Vagina (tissue), 2 donors: Measurements from ENCODE around the gene HRH1.

ENCODE experiments used
- POLR2A ChIP-seq, 2 donors: fragments of 450-650 bp; IDR thresholded peaks; one replicate each; pipeline ENCODE4 v1.6.1; 2017; ENCODE audit warnings: antibody characterized with exemption in 2 of 2, mild to moderate bottlenecking in 2 of 2, moderate library complexity in 2 of 2
- POLR2AphosphoS5 ChIP-seq, 2 donors: sonication (generic); formaldehyde crosslinking; IDR thresholded peaks; one replicate each; pipeline ENCODE4 v1.9.0; 2017; ENCODE audit warnings: antibody characterized with exemption in 2 of 2, mild to moderate bottlenecking in 2 of 2, low read depth in 1 of 2; ENCODE audit not compliant: insufficient read depth in 1 of 2
- TF ChIP-seq, protein P1 (sequence below), 3 experiments: fragments of 450-650 bp in 2 of 3; fragments of 200-600 bp in 1 of 3; sonication (generic) in 1 of 3; IDR thresholded peaks; one replicate each; pipeline ENCODE4 v1.5.1; 2017 to 2019; ENCODE audit warnings: antibody characterized with exemption in 3 of 3, mild to moderate bottlenecking in 2 of 3, moderate library complexity in 2 of 3

DNA sequence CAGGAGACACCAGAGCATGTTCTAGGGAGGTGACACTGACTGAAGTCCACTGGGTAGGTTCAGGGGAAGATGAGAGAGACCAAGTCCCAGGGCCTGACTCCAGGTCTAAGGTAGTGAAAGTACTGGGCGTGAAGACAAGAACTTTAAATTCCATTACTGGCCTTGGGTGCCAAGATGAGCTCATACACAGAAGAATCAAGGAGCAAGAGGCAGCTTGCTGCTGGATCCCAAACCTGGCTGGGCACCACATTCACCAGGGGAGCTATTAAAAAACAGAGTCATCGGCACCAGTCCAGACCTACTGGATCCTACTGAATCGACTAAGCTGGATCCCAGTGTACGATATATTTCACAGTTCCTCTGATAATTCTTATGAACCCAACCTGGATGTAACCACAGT lies 75.8 kb downstream of the HRH1 start:
- TF ChIP-seq POLR2A (IDR thresholded peaks at IDR 0.05), result no peak
- TF ChIP-seq, protein P1, sequence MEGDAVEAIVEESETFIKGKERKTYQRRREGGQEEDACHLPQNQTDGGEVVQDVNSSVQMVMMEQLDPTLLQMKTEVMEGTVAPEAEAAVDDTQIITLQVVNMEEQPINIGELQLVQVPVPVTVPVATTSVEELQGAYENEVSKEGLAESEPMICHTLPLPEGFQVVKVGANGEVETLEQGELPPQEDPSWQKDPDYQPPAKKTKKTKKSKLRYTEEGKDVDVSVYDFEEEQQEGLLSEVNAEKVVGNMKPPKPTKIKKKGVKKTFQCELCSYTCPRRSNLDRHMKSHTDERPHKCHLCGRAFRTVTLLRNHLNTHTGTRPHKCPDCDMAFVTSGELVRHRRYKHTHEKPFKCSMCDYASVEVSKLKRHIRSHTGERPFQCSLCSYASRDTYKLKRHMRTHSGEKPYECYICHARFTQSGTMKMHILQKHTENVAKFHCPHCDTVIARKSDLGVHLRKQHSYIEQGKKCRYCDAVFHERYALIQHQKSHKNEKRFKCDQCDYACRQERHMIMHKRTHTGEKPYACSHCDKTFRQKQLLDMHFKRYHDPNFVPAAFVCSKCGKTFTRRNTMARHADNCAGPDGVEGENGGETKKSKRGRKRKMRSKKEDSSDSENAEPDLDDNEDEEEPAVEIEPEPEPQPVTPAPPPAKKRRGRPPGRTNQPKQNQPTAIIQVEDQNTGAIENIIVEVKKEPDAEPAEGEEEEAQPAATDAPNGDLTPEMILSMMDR (IDR thresholded peaks at IDR 0.05), result no peak
- no peak for TF ChIP-seq POLR2AphosphoS5 (IDR thresholded peaks at IDR 0.05; ENCODE audit: insufficient read depth in 1 of 2, low read depth in 1 of 2)
